HUES6 (cell line): ENCODE measurements around the gene MELK.

Experiments used
- H3K27ac ChIP-seq: 2 replicates; pipeline ENCODE4 v1.7.0; 2013; ENCODE audit warnings: low read depth, mild to moderate bottlenecking, low read length, inconsistent platforms
- H3K27me3 ChIP-seq: 2 replicates; pipeline ENCODE4 v1.6.1; 2013; ENCODE audit warnings: low read length; ENCODE audit not compliant: control insufficient read depth, insufficient read depth
- H3K36me3 ChIP-seq: 2 replicates; pipeline ENCODE4 v1.6.1; 2013; ENCODE audit warnings: low read length; ENCODE audit not compliant: control insufficient read depth, insufficient read depth
- H3K4me1 ChIP-seq: 2 replicates; pipeline ENCODE4 v1.6.1; 2013; ENCODE audit warnings: low read length; ENCODE audit not compliant: control insufficient read depth, insufficient read depth
- H3K4me3 ChIP-seq: 2 replicates; pipeline ENCODE4 v1.5.1; 2013; ENCODE audit warnings: low read depth, low read length
- H3K9ac ChIP-seq: one replicate; pipeline ENCODE4 v1.6.1; 2013; ENCODE audit warnings: mild to moderate bottlenecking, low read length
- H3K9me3 ChIP-seq: 2 replicates; pipeline ENCODE4 v1.6.1; 2013; ENCODE audit warnings: low read depth, low read length; ENCODE audit not compliant: control insufficient read depth, insufficient read depth

The MELK gene

DNA sequence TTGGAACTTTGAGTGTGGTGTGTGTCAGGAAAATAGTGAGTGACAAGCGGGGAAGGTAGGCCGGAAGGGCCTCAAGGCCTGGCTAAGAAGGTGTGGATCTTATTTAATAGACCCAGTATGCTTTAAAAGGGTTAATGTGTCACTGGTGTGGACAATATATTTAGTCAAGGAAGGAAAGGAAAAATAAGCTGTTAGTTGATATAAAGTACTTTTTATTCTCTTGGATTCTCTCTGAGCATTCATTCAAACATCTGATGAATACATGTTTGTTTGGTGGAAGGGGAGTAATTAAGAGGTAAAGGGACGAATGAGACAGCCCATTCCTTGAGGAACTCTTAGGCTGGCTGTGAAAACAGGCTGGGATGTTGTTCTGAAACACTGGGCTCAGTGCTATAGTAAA, 98.9 kb downstream of the MELK start:
- Histone ChIP-seq H3K4me3 (no peak overlapping the region), H3K9ac (no peak overlapping the region), H3K4me1 (no peaks in the 10 kb centered on the region), H3K27me3 (no peaks in the 10 kb centered on the region), H3K36me3 (peaks cover 83% of the 10 kb centered on the region), H3K9me3 (no peaks in the 10 kb centered on the region), H3K27ac (no peak overlapping the region)

DNA sequence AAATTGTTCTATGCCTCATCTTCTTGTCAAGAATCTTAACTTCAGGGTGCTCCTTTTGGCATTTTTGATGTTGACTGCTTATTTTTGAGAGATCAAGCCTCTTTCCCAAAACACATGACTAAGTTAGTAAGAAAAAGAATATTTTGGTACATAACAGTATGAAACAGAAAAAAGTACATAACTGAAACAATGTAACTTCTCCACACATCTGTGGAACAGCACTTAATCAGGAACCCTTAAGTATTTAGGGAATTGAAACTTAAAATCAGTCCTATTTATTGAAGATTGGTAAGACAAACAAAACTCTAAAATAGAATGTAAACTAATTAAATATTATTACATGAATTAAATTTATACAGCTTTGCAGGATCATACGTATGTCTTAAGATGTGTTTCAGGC, 103.4 kb downstream of the MELK start:
- Histone ChIP-seq H3K27ac (no peak overlapping the region), H3K4me3 (no peak overlapping the region), H3K36me3 (peaks cover 69% of the 10 kb centered on the region), H3K9ac (no peak overlapping the region), H3K4me1 (no peaks in the 10 kb centered on the region), H3K27me3 (no peaks in the 10 kb centered on the region), H3K9me3 (no peaks in the 10 kb centered on the region)

DNA sequence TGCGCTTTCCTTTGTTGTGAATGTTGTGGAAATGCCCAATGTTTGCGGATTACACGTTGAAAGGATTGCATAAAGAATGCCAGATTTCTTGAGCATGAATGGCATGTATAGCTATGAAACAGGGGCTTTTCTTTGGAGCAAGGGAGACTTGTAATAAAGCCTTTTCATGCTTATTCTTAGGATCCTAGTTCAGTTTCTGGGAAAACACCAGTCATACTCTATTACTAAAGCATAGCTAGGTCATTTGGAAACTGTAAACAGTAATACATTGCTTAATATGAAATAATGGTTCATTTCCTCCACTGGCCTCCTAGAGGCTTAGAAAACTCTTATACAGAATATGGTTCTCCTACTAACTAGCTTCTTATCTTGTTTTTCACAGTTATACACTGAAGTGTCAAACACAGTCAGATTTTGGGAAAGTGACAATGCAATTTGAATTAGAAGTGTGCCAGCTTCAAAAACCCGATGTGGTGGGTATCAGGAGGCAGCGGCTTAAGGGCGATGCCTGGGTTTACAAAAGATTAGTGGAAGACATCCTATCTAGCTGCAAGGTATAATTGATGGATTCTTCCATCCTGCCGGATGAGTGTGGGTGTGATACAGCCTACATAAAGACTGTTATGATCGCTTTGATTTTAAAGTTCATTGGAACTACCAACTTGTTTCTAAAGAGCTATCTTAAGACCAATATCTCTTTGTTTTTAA, 104.2 kb downstream of the MELK start:
- Histone ChIP-seq H3K4me1 (no peaks in the 10 kb centered on the region), H3K27ac (no peak overlapping the region), H3K4me3 (no peak overlapping the region), H3K27me3 (no peaks in the 10 kb centered on the region), H3K36me3 (peaks cover 61% of the 10 kb centered on the region), H3K9ac (no peak overlapping the region), H3K9me3 (peaks cover 5% of the 10 kb centered on the region)

DNA sequence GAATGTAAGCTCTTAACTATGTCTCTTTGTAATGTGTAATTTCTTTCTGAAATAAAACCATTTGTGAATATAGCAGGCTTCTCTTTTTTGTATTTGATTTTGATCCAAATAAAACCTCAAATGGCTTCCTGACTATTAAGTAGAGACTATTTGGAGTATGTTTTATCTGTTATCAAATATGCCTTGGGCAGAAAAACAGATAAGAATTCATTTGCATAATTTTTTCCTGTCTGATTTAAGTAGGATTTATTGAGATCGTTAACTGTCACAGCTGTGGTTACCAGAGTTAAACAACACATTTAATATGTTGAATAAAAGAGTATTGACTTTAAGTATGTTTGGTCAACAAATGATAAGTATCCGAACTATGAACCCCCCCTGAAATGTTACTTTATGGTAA, 104.9 kb downstream of the MELK start:
- Histone ChIP-seq H3K9me3 (peaks cover 8% of the 10 kb centered on the region), H3K9ac (no peak overlapping the region), H3K27ac (no peak overlapping the region), H3K36me3 (peaks cover 56% of the 10 kb centered on the region), H3K4me1 (no peaks in the 10 kb centered on the region), H3K4me3 (no peak overlapping the region), H3K27me3 (no peaks in the 10 kb centered on the region)

DNA sequence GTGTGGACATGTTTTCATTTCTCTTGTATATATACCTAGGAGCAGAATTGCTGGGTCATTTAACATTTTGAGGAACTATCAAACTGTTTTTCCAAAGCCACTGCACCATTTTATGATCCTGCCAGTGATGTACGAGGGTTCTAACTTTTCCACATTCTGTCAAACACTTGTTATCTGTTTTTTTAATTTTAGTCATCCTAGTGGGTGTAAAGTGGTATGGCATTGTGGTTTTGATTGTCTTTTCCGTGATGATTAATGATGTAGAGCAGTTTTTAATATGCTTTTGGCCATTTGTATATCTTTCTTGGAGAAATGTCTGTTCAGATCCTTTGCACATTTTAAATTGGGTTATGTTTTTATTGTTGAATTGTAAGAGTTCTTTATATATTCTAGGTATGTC, 107.0 kb downstream of the MELK start:
- H3K9me3 ChIP-seq = peaks cover 8% of the 10 kb centered on the region
- no peaks in the 10 kb centered on the region for H3K4me1 ChIP-seq
- H3K9ac ChIP-seq = no peak overlapping the region
- H3K36me3 ChIP-seq = peaks cover 37% of the 10 kb centered on the region
- no peak overlapping the region for H3K4me3 ChIP-seq
- no peak overlapping the region for H3K27ac ChIP-seq
- H3K27me3 ChIP-seq = no peaks in the 10 kb centered on the region

DNA sequence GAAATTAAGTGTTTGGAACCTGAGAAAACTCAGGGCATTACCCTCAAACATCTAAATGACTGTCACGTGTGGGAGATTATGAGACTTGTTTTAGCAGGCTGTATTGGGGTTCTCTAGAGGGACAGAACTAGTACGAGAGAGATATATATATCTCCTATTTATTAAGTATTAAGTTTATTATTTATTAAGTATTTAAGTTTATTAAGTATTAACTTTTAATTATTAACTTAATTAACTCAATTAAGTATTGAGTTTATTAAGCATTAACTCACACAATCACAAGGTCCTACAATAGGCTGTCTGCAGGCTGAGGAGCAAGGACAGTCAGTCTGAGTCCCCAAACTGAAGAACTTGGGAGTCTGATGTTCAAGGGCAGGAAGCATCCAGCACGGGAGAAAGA, 113.8 kb downstream of the MELK start:
- H3K27me3 ChIP-seq = no peaks in the 10 kb centered on the region
- H3K27ac ChIP-seq = no peak overlapping the region
- no peaks in the 10 kb centered on the region for H3K36me3 ChIP-seq
- H3K9me3 ChIP-seq = peaks cover 6% of the 10 kb centered on the region
- H3K9ac ChIP-seq = no peak overlapping the region
- H3K4me3 ChIP-seq = no peak overlapping the region
- no peaks in the 10 kb centered on the region for H3K4me1 ChIP-seq

DNA sequence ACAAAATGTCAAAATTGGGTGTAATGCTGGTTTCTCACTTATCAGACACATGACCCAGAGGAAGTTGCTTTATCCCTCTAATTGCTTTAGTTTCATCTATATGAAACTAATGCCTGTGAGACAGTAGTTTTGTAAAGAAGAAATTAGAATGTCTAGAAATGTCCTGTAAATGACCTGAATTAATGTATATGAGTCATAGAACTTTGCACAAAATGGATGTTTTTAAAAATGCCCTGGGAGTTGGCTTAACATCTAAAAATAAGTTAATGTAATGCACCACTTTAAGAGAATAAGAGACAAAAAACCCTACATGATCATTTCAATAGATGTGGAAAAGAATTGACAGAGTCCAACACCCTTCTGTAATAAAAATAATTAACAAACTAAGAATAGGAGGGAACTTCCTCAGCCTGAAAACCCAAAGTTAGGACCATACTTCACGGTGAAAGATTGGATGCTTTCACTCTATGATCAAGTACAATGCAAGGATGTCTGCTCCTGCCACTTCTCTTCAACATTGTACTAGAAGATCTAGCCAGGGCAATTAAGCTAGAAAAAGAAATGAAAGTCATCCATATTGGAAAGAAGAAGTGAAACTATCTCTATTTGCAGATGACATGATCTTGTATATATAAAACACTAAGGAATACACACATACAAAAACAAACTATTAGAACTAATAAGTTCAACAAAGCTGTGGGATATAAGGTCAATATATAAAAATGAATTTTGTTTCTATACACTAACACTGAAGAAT, 117.9 kb downstream of the MELK start:
- no peaks in the 10 kb centered on the region for H3K4me1 ChIP-seq

DNA sequence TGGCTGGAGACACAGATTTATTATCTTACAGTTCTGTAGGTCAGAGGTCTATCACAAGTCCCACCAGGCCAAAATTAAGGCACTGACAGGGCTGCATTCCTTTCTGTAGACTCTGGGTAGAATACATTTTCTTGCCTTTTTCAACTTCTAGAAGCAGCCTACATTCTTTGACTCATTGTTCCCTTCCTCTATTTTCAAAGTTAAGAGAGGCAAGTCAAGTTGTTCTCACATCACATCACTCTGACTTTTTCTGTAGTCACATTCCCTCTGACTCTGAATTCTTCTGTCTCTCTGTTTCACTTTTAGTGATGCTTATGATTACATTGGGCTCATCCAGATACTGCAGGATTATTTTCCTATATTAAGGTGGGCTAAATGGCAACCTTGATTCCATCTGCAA, 119.0 kb downstream of the MELK start:
- no peak overlapping the region for H3K4me3 ChIP-seq
- no peaks in the 10 kb centered on the region for H3K4me1 ChIP-seq
- no peaks in the 10 kb centered on the region for H3K9me3 ChIP-seq

More for the DNA sequence above, 117.9 kb downstream of the MELK start:
- Histone ChIP-seq H3K27ac (no peak overlapping the region), H3K36me3 (no peaks in the 10 kb centered on the region), H3K9me3 (no peaks in the 10 kb centered on the region), H3K9ac (no peak overlapping the region), H3K27me3 (no peaks in the 10 kb centered on the region), H3K4me3 (no peak overlapping the region)

DNA sequence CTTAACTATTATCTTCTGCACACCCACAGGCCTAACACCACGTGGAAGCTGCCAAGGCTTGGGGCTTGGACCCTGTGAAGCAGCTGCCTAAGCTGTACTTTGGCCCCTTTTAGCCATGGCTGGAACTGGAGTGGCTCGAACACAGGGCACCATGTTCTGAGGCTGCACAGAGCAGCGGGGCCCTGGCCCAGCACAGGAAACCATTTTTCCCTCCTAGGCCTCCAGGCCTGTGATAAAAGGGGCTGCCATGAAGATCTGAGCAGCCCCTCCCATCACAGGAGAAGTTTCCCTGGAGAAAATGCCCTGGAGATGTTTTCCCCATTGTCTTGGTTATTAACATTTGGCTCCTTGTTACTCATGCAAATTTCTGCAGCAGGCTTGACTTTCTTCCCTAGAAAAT, 126.3 kb downstream of the MELK start:
- no peak overlapping the region for H3K9ac ChIP-seq
- no peaks in the 10 kb centered on the region for H3K36me3 ChIP-seq
- H3K4me1 ChIP-seq = no peaks in the 10 kb centered on the region
- H3K27ac ChIP-seq = no peak overlapping the region
- peaks cover 37% of the 10 kb centered on the region for H3K9me3 ChIP-seq
- H3K4me3 ChIP-seq = no peak overlapping the region
- H3K27me3 ChIP-seq = no peaks in the 10 kb centered on the region; the same call in 1 of the 2 replicates

More for the DNA sequence above, 119.0 kb downstream of the MELK start:
- Histone ChIP-seq H3K27me3 (no peaks in the 10 kb centered on the region), H3K9ac (no peak overlapping the region), H3K36me3 (no peaks in the 10 kb centered on the region), H3K27ac (no peak overlapping the region)

DNA sequence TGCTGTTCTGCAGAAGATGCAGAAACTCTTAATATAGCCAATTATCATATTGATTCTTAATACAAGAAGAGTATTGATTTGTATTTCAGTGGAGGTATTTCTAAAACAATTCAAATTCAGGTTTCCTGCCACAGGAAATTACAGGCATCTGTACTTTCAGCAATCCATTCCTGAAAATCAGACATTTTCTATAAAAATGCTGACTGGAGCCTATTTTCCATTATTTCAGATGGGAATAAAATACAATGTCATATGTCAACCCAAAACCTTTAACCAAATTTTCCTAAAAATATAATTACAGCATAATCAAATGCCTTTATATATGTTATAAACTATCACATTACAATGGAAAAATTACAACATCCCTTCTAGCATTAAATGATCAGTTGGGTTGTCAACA, 131.5 kb downstream of the MELK start:
- H3K27ac ChIP-seq = no peak overlapping the region
- no peak overlapping the region for H3K4me3 ChIP-seq
- H3K36me3 ChIP-seq = no peaks in the 10 kb centered on the region
- no peak overlapping the region for H3K9ac ChIP-seq
- H3K4me1 ChIP-seq = no peaks in the 10 kb centered on the region
- no peaks in the 10 kb centered on the region; the same call in 1 of the 2 replicates for H3K27me3 ChIP-seq
- peaks cover 15% of the 10 kb centered on the region for H3K9me3 ChIP-seq
